Gastroesophageal sphincter (tissue), 3 donors: ENCODE data around the gene DOCK7.

Experiments
- EP300 ChIP-seq: sonication (generic); formaldehyde crosslinking; IDR thresholded peaks from one replicate; pipeline ENCODE4 v1.6.1; 2017; ENCODE audit warnings: antibody characterized with exemption, mild to moderate bottlenecking
- POLR2A ChIP-seq, 2 donors: fragments of 450-650 bp; IDR thresholded peaks; one replicate each; pipeline ENCODE4 v1.6.1; 2017; ENCODE audit warnings: antibody characterized with exemption in 2 of 2, mild to moderate bottlenecking in 2 of 2, moderate library complexity in 1 of 2
- POLR2AphosphoS5 ChIP-seq: sonication (generic); formaldehyde crosslinking; IDR thresholded peaks from one replicate; pipeline ENCODE4 v1.6.1; 2017; ENCODE audit warnings: antibody characterized with exemption
- TF ChIP-seq, protein P1 (sequence below), 4 experiments: fragments of 200-600 bp in 2 of 4; fragments of 450-650 bp in 2 of 4; sonication (generic) in 1 of 4; IDR thresholded peaks; one replicate each; pipeline ENCODE4 v1.5.1; 2017 to 2019; ENCODE audit warnings: antibody characterized with exemption in 4 of 4, mild to moderate bottlenecking in 2 of 4, moderate library complexity in 2 of 4

DNA sequence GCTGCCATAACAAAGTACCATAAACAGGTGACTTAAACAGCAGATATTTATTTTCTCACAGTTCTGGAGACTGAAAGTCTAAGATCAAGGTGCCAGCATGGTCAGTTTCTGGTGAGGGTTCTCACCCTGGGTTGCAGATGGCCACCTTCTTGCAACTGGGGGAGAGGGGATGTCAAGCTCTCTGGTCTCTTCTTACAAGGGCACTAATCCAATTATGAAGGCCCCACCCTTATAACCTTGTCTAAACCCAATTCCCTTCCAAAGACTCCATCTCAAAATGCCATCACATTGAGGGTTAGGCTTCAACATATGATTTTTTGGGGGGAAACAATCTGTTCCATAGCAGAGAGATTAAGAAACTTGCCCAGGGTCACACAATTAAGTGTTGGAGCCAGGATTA is 115.7 kb downstream of the DOCK7 start:
- TF ChIP-seq, protein P1, sequence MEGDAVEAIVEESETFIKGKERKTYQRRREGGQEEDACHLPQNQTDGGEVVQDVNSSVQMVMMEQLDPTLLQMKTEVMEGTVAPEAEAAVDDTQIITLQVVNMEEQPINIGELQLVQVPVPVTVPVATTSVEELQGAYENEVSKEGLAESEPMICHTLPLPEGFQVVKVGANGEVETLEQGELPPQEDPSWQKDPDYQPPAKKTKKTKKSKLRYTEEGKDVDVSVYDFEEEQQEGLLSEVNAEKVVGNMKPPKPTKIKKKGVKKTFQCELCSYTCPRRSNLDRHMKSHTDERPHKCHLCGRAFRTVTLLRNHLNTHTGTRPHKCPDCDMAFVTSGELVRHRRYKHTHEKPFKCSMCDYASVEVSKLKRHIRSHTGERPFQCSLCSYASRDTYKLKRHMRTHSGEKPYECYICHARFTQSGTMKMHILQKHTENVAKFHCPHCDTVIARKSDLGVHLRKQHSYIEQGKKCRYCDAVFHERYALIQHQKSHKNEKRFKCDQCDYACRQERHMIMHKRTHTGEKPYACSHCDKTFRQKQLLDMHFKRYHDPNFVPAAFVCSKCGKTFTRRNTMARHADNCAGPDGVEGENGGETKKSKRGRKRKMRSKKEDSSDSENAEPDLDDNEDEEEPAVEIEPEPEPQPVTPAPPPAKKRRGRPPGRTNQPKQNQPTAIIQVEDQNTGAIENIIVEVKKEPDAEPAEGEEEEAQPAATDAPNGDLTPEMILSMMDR (IDR thresholded peaks at IDR 0.05) = no peak
- TF ChIP-seq POLR2A (IDR thresholded peaks at IDR 0.05) = no peak
- TF ChIP-seq EP300 = no peak
- no peak for TF ChIP-seq POLR2AphosphoS5
